SJSA1 (cell line): ENCODE results near the gene PLD5. TPM values are rescaled to one million over a fixed set of nuclear protein-coding genes. Genes with fewer than 3 reads are reported as not detected.
"Not testable (repeated sequence)": the region's sequence is repeated elsewhere in the genome, so short reads cannot be mapped to it uniquely, and the experiment has no call there.

ENCODE experiments used
- DNase-seq, 2 experiments: peaks; one replicate each; pipeline ENCODE4 v3.0.0-alpha.2; 2015 to 2020; ENCODE audit warnings: low spot score in 2 of 2, low read depth in 1 of 2
- H3K27ac ChIP-seq: fragments of 250-450 bp; sonication (Bioruptor Pico); 2 replicates; pipeline ENCODE4 v1.5.1; 2020; ENCODE audit warnings: mild to moderate bottlenecking, moderate library complexity
- H3K27me3 ChIP-seq: fragments of 250-450 bp; sonication (Bioruptor Pico); replicated peaks from 2 replicates; pipeline ENCODE4 v1.5.1; 2020; ENCODE audit warnings: mild to moderate bottlenecking, moderate library complexity
- H3K36me3 ChIP-seq: fragments of 250-450 bp; sonication (Bioruptor Pico); 2 replicates; pipeline ENCODE4 v1.5.1; 2020; ENCODE audit warnings: mild to moderate bottlenecking
- H3K4me1 ChIP-seq: fragments of 250-450 bp; sonication (Bioruptor Pico); replicated peaks from 2 replicates; pipeline ENCODE4 v1.6.1; 2021; ENCODE audit warnings: mild to moderate bottlenecking
- H3K4me3 ChIP-seq: fragments of 250-450 bp; sonication (Bioruptor Pico); 2 replicates; pipeline ENCODE4 v1.5.1; 2020; ENCODE audit warnings: mild to moderate bottlenecking
- H3K9me3 ChIP-seq: fragments of 250-450 bp; sonication (Bioruptor Pico); replicated peaks from 2 replicates; pipeline ENCODE4 v1.5.1; 2020; ENCODE audit warnings: mild to moderate bottlenecking
- total RNA-seq: library from RNA; depleted of rRNA; stranded (reverse); fragments of >200 nt; shearing (Covaris generic); gene quantifications from 2 replicates; pipeline ENCODE4 v1.2.3, GENCODE V29; 2014

PLD5 gene
- total RNA-seq, 1 experiment from 2014 or later: not detected

DNA sequence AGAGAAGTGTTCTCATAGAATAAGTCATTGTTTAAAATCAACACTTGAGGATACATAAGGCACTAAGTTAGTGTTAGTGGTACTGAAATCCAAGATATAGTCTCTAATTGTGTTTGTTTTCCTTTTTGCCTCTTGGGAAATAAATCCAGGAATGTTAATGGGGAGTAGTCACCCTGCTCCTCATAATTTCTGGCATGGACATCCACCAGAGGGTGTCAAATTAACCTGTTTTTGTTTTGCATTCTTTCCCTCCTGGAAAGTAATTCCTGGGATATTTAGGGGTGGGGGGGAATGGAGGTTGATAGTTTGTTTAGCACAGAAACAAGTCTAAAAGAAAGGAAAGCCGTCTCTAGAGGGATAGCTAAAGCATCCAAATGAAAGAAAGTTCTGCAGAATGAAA, 437.8 kb downstream of the PLD5 start:
- peaks cover 12% of the 10 kb centered on the region; the same call in 1 of the 2 replicates for H3K27me3 ChIP-seq
- no peak overlapping the region for H3K4me3 ChIP-seq
- no peak for DNase-seq
- H3K27ac ChIP-seq: no peak overlapping the region
- H3K4me1 ChIP-seq: no peaks in the 10 kb centered on the region
- H3K9me3 ChIP-seq: no peaks in the 10 kb centered on the region
- no peaks in the 10 kb centered on the region for H3K36me3 ChIP-seq

DNA sequence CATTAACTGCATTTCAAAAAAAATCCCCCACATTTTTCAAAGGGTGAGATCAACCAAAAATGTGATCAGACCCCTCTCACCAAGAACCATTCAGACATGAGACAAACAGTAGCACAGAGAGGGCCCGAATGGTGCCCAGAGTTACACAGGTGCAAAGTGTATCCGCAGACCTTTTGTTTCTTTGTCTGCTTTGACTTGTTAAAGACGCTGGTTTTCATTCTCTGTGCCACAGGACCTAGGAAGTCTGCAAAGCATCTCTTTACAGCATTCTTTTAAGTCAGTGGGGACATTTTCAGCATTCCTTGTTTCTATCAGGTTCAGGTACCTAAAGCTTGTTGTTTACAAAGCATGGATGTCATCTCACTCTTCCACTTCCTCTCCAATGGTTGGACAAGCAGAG, 438.4 kb downstream of the PLD5 start:
- no peak for DNase-seq
- Histone ChIP-seq H3K27ac (no peak overlapping the region), H3K4me1 (no peaks in the 10 kb centered on the region), H3K36me3 (no peaks in the 10 kb centered on the region), H3K9me3 (no peaks in the 10 kb centered on the region), H3K27me3 (peaks cover 12% of the 10 kb centered on the region; the same call in 1 of the 2 replicates), H3K4me3 (no peak overlapping the region)

DNA sequence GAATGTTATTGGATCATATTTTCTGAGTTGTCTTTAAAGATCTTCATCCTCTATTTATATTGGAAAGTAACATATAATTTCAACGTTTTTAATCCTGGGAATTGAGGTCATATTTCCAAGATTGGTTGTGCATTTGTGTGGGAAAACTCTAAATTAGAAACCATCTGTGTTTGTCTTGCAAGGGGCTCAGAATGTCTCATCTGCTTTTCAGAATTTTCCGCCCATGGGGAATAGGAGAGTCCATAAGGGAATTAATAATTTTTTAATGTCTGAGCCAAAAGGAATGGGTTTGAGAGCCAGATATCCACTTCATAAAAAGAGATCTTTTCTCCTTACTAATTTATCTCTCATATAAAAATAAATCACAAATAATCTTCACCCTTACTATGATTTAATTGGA, 440.8 kb downstream of the PLD5 start:
- H3K27me3 ChIP-seq: peaks cover 9% of the 10 kb centered on the region; the same call in 1 of the 2 replicates
- H3K27ac ChIP-seq: no peak overlapping the region
- H3K36me3 ChIP-seq: no peaks in the 10 kb centered on the region
- DNase-seq: no peak
- H3K4me3 ChIP-seq: no peak overlapping the region
- H3K9me3 ChIP-seq: no peaks in the 10 kb centered on the region
- no peaks in the 10 kb centered on the region for H3K4me1 ChIP-seq

DNA sequence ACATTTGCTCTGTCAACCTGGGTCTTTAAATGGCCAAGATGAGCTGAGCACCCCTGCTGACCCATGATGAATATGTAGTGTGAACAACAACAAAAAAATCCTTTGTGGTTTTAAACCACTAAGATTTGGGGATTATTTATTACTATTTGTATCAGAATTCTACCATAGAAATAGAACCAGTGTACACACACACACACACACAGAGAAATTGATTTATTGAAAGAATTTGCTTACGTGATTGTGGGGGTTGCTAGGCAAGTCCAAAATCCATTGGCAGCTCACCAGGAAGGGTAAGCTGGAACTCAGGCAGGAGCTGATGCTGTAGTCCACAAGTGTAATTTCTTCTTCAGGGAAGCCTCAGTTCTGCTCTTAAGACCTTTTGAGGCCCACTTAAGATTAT, 443.1 kb downstream of the PLD5 start:
- Histone ChIP-seq H3K36me3 (no peaks in the 10 kb centered on the region), H3K9me3 (no peaks in the 10 kb centered on the region), H3K27ac (no peak overlapping the region), H3K4me1 (no peaks in the 10 kb centered on the region), H3K27me3 (peaks cover 8% of the 10 kb centered on the region; the same call in 1 of the 2 replicates), H3K4me3 (no peak overlapping the region)
- no peak for DNase-seq

DNA sequence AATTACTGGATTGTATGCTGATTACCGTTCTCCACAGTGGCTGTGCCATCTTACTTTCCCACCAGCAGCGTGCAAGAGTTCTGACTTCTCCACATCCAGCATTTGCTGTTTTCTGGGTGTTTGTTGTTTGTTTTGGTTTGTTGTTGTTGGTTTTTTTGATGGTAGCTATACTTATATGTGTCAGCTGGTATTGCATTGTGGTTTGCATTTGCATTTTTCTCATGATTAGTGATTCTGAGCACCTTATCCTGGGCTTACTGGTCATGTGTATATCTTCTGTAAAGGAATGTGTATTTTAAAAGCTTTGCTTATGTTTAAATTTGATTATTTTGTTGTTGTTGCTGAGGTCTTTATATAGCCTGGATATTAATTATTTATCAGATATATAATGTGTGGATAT, 458.7 kb downstream of the PLD5 start:
- Histone ChIP-seq H3K4me3 (no peak overlapping the region), H3K4me1 (no peaks in the 10 kb centered on the region), H3K27me3 (no peaks in the 10 kb centered on the region), H3K9me3 (no peaks in the 10 kb centered on the region), H3K36me3 (no peaks in the 10 kb centered on the region), H3K27ac (no peak overlapping the region)
- DNase-seq: no peak

DNA sequence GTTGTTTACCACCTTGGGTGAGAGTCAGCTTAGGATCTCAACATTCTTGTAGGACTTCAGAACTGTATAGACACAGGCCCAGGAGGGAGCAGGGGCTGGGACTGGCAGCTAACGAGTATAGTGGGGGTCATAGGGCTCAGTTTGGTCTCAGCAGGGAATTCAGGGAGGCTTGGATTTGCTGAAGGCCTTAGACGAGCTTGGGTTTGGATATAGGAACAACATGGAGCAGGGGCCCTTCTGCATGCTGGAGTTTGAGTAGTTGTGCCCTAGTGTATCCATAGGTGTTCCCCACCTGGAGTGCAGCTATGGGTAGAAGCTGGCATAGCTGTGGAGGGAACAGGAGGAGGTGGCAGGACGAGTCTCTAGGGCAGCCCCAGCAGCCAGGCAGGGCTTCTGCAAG, 462.2 kb downstream of the PLD5 start:
- H3K36me3 ChIP-seq: no peaks in the 10 kb centered on the region
- H3K9me3 ChIP-seq: no peaks in the 10 kb centered on the region
- no peak for DNase-seq
- no peak overlapping the region for H3K27ac ChIP-seq
- H3K4me3 ChIP-seq: no peak overlapping the region
- H3K27me3 ChIP-seq: no peaks in the 10 kb centered on the region
- H3K4me1 ChIP-seq: no peaks in the 10 kb centered on the region

DNA sequence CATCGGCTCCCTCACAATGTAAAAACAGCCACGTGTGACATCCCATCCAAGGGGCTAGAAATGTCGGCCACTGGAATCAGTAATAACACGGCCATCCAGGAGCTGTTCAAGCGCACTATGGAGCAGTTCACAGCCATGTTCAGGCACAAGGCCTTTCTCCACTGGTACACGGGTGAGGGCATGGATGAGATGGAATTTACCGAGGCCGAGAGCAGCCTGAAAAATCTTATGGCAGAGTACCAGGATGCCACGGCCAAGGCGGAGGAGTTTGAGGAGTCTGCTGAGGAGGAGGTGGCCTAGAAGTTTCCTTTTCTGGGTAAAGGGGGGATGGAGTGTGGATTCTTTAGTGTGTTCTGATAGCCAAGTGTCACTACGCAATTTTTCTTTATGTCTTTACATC, 464.5 kb downstream of the PLD5 start:
- H3K4me1 ChIP-seq: no peaks in the 10 kb centered on the region
- H3K36me3 ChIP-seq: no peaks in the 10 kb centered on the region
- no peaks in the 10 kb centered on the region for H3K9me3 ChIP-seq
- H3K27ac ChIP-seq: no peak overlapping the region
- no peaks in the 10 kb centered on the region for H3K27me3 ChIP-seq
- no peak overlapping the region for H3K4me3 ChIP-seq
- no peak for DNase-seq

DNA sequence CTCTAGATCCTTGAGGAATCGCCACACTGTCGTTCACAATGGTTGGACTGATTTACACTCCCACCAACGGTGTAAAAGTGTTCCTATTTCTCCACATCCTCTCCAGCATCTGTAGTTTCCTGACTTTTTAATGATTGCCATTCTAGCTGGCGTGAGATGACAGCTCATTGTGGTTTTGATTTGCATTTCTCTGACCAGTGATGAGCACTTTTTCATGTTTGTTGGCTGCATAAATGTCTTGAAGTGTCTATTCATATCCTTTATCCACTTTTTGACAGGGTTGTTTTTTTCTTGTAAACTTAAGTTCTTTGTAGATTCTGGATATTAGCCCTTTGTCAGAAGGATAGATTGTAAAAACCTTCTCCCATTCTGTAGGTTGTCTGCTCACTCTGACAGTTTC, 465.9 kb downstream of the PLD5 start:
- not testable (repeated sequence) for H3K27me3 ChIP-seq, DNase-seq, H3K9me3 ChIP-seq, H3K4me1 ChIP-seq, H3K36me3 ChIP-seq, H3K4me3 ChIP-seq, H3K27ac ChIP-seq

DNA sequence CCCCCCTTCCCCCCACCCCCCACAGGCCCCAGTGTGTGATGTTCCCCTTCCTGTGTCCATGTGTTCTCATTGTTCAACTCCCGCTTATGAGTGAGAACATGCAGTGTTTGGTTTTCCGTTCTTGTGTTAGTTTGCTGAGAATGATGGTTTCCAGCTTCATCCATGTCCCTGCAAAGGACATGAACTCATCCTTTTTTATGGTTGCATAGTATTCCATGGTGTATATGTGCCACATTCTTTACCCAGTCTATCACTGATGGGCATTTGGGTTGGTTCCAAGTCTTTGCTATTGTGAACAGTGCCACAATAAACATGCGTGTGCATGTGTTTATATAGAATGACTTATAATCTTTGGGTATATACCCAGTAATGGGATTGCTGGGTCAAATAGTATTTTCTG, 466.3 kb downstream of the PLD5 start:
- not testable (repeated sequence) for H3K4me3 ChIP-seq, H3K9me3 ChIP-seq, DNase-seq, H3K27me3 ChIP-seq, H3K36me3 ChIP-seq, H3K4me1 ChIP-seq, H3K27ac ChIP-seq

DNA sequence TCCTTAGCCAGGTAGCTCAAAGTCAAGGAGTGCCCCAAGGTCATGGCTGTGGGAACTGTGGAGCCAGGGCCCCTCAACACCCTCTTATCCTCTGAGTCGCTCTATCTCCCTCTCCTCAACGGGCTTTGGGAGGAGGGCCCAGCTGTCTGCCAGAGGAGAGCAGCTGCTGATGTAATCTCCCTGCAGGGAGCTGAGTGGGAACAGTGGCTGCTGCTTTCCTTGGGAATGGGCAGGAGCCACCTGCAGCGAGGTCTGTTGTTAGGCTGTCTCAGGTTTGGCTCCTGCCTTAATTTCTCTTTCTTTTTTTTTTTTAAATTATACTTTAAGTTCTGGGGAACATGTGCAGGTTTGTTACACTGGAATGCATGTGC, 466.8 kb downstream of the PLD5 start:
- Histone ChIP-seq H3K4me3 (no peak overlapping the region), H3K36me3 (no peaks in the 10 kb centered on the region), H3K27me3 (no peaks in the 10 kb centered on the region), H3K27ac (no peak overlapping the region), H3K9me3 (no peaks in the 10 kb centered on the region), H3K4me1 (no peaks in the 10 kb centered on the region)
- DNase-seq: no peak

DNA sequence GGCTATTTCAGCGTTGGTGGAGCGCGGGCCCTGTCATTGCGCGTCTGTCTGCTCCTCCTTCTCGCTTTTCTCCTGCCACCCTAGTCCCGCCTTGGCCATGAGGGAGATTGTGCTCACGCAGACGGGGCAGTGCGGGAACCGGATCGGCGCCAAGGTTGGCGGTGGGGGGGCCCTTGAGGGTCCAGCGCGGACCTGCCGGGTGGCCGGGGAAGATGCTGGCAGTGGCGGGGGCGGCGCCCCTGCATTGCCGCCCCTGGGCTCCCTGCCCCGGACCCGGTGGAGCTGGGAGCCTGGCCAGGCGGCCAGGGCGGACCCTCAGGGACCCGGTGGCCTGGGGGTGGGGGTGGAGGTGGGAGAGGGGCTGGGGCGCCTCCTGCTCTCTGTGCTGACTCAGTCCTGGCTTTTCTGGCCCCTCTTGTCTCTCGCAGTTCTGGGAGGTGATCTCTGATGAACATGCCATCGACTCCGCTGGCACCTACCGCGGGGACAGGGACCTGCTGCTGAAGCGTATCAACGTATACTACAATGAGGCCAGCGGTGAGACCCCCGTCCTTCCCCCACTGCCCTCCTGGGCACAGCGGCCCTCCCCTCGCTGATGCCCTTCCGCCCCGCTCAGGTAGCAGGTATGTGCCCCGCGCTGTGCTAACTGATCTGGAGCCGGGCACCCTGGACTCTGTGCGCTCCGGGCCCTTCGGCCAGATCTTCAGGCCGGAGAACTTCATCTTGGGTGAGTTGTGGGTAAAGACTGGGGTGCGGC, 467.3 kb downstream of the PLD5 start:
- Histone ChIP-seq H3K27me3 (no peaks in the 10 kb centered on the region), H3K4me1 (no peaks in the 10 kb centered on the region), H3K27ac (no peak overlapping the region), H3K36me3 (no peaks in the 10 kb centered on the region), H3K4me3 (no peak overlapping the region), H3K9me3 (no peaks in the 10 kb centered on the region)
- no peak for DNase-seq

DNA sequence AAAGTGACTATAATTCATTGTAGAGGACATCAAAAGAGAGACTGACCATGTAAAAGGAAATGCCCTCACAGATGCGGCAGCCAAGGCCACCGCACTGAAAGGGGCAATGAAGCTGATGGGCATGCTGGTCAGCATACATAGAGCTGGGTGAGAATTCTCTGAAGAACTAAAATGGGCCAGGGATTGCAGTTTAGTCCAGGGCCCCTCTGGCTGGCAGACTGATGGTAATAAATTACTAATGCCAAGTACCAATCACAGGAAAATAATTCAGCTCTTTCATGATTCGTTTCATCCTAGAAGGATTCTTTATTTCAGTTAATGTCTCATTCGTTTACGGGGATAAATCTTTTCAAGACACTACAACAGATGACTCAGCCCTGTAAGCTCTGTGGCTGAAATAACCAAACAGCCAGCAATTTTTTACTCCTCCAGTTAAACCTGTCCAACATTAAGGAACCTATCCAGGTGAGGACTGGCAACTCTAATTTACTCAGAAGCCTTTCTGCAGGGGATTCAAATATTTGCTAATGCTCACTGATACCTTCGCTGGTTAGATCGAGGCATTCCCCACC, 468.7 kb downstream of the PLD5 start:
- DNase-seq: no peak

DNA sequence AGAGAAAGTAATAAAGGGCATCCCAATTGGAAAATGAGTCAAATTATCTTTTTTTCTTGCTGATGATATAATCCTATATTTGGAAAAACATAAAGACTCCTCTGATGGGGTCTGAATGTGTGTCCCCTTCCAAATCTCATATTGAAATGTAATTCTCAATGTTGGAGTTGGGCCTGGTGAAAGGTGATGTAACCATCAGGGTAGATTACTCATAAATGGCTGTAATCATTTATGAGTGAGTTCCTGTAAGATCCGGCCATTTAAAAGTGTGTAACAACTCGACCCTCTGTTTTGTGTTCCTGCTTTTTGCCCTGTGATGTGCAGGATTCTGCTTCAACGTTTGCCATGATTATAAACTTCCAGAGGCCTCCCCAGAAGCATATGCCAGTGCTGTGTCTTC, 481.3 kb downstream of the PLD5 start:
- H3K36me3 ChIP-seq: no peaks in the 10 kb centered on the region
- no peaks in the 10 kb centered on the region for H3K4me1 ChIP-seq
- H3K27ac ChIP-seq: no peak overlapping the region
- no peaks in the 10 kb centered on the region for H3K9me3 ChIP-seq
- H3K4me3 ChIP-seq: no peak overlapping the region
- no peaks in the 10 kb centered on the region for H3K27me3 ChIP-seq
- DNase-seq: peak in 1 of 2 experiments; percentile 11

More for the DNA sequence above, 468.7 kb downstream of the PLD5 start:
- Histone ChIP-seq H3K4me3 (no peak overlapping the region), H3K4me1 (no peaks in the 10 kb centered on the region), H3K27me3 (no peaks in the 10 kb centered on the region), H3K9me3 (no peaks in the 10 kb centered on the region), H3K36me3 (no peaks in the 10 kb centered on the region), H3K27ac (no peak overlapping the region)

DNA sequence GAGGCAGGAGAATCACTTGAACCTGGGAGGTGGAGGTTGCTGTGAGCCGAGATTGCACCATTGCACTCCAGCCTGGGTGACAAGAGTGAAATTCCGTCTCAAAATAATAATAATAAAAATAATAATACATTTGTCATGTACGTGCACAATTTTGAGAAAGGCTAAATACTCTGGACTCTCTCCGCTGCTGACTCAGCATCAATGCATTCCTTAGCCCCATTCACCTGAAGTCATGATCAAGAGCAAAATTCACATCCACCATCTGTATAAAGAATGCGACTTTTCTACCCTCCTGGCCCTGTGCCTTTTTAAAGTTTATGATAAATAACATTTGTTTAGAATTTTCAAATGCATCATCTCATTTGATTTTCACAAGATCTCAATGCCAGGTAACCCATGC, 490.1 kb downstream of the PLD5 start:
- Histone ChIP-seq H3K27me3 (no peaks in the 10 kb centered on the region), H3K4me3 (no peak overlapping the region), H3K4me1 (no peaks in the 10 kb centered on the region), H3K27ac (no peak overlapping the region), H3K36me3 (no peaks in the 10 kb centered on the region), H3K9me3 (no peaks in the 10 kb centered on the region)
- no peak for DNase-seq

DNA sequence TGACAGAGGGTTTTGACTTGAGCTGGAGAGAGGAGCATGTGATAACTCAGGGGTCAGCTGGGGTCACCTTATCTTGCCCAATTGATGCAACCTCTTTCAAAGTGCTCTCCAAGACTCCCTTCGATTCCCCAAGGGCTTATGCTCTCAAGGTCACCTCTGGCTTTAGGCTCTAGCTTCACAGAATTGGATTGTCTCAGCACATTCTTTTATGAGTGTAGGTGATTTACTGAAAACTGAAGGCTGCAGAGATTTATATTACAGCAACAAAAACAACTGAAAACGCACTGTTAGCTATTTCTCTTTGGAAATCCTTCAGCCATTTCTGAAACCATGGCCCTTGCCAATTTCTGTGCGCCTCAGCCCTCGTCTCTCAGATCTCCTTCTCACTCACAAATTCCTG, 491.1 kb downstream of the PLD5 start:
- Histone ChIP-seq H3K27me3 (no peaks in the 10 kb centered on the region), H3K9me3 (no peaks in the 10 kb centered on the region), H3K4me3 (no peak overlapping the region), H3K36me3 (no peaks in the 10 kb centered on the region), H3K27ac (no peak overlapping the region), H3K4me1 (no peaks in the 10 kb centered on the region)
- no peak for DNase-seq
